MM.1S (cell line): ENCODE results near the gene TUBB4B.

Experiments
- EZH2phosphoT487 ChIP-seq: fragments of 300-600 bp; sonication (generic); IDR thresholded peaks from 2 replicates; pipeline ENCODE4 v1.6.1; 2018; ENCODE audit warnings: antibody characterized with exemption, low read length
- TF ChIP-seq, protein P1 (sequence below): fragments of 300-600 bp; sonication (generic); IDR thresholded peaks from 2 replicates; pipeline ENCODE4 v1.5.1; 2016; ENCODE audit warnings: antibody characterized with exemption, low read length, mixed read lengths

GRCh38 chr9:137230705-137231371 is 10.2 kb upstream of the TUBB4B start, which contains the start of gene SLC34A3:
- TF ChIP-seq, protein P1, sequence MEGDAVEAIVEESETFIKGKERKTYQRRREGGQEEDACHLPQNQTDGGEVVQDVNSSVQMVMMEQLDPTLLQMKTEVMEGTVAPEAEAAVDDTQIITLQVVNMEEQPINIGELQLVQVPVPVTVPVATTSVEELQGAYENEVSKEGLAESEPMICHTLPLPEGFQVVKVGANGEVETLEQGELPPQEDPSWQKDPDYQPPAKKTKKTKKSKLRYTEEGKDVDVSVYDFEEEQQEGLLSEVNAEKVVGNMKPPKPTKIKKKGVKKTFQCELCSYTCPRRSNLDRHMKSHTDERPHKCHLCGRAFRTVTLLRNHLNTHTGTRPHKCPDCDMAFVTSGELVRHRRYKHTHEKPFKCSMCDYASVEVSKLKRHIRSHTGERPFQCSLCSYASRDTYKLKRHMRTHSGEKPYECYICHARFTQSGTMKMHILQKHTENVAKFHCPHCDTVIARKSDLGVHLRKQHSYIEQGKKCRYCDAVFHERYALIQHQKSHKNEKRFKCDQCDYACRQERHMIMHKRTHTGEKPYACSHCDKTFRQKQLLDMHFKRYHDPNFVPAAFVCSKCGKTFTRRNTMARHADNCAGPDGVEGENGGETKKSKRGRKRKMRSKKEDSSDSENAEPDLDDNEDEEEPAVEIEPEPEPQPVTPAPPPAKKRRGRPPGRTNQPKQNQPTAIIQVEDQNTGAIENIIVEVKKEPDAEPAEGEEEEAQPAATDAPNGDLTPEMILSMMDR: no peak
- TF ChIP-seq EZH2phosphoT487: no peak
